ENCODE results near the gene MIER1.
"Not testable (repeated sequence)": the region's sequence is repeated elsewhere in the genome, so short reads cannot be mapped to it uniquely, and the experiment has no call there.

DNA sequence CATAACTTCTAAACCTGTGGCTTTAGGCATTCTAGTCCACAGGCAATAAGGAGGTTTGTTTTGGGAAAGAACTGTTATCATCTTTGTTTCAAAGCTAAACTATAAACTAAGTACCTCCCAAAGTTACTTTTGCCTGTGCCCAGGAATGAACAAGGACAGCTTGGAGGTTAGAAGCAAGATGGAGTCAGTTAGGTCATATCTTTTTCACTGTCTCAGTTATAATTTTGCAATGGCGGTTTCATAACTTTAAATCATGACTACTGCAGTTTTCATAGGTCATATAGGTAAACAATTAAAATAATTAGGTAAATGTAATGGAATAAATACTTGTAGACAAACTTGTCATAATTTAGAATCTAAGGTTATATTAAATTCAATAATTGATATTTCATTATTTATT, 9.6 kb upstream of the MIER1 start:
- TF ChIP-seq CBX3 (IDR thresholded peaks at IDR 0.05; ENCODE audit: low read depth); EZH2 (IDR thresholded peaks at IDR 0.05): not testable (repeated sequence)
